Heart right ventricle (tissue), 16 donors: Measurements from ENCODE around the gene AMHR2. TPM values are rescaled to one million over a fixed set of nuclear protein-coding genes. Genes with fewer than 3 reads are reported as not detected.

ENCODE experiments used
- ATAC-seq, 8 donors: fragments of 200-7000 bp; cut with Tn5 transposase; one replicate each; pipeline ENCODE4 v1.9.1; 2020; ENCODE audit warnings: mild to moderate bottlenecking in 8 of 8, moderate library complexity in 8 of 8, moderate number of reproducible peaks in 1 of 8
- DNase-seq, 2 donors: peaks; one replicate each; pipeline ENCODE4 v3.0.0-alpha.2; 2020
- H3K27ac ChIP-seq, 10 donors: fragments of 200-600 bp; sonication (generic) in 2 of 10; one replicate each; pipeline versions ENCODE4 v1.5.0 to v1.8.0; 2020 to 2022; ENCODE audit warnings: mild to moderate bottlenecking in 3 of 10
- H3K27me3 ChIP-seq, 7 donors: fragments of 200-600 bp; one replicate each; pipeline ENCODE4 v1.8.0; 2021 to 2022; ENCODE audit warnings: mild to moderate bottlenecking in 2 of 7
- H3K36me3 ChIP-seq, 9 donors: fragments of 200-600 bp; sonication (generic) in 1 of 9; one replicate each; pipeline versions ENCODE4 v1.5.0 to v1.8.0; 2020 to 2022; ENCODE audit warnings: mild to moderate bottlenecking in 2 of 9
- H3K4me1 ChIP-seq, 9 donors: fragments of 200-600 bp; sonication (generic) in 1 of 9; one replicate each; pipeline versions ENCODE4 v1.5.0 to v1.8.0; 2020 to 2022; ENCODE audit warnings: mild to moderate bottlenecking in 4 of 9
- H3K4me3 ChIP-seq, 10 donors: fragments of 200-600 bp; sonication (generic) in 2 of 10; one replicate each; pipeline versions ENCODE4 v1.5.0 to v1.8.0; 2020 to 2022; ENCODE audit warnings: mild to moderate bottlenecking in 7 of 10, moderate library complexity in 2 of 10
- H3K9me3 ChIP-seq, 11 donors: fragments of 200-600 bp in 10 of 11; sonication (generic) in 2 of 11; one replicate each; pipeline versions ENCODE4 v1.5.0 to v1.8.0; 2013 to 2022; ENCODE audit warnings: mild to moderate bottlenecking in 2 of 11, control low read depth in 1 of 11, moderate library complexity in 1 of 11
- CTCF ChIP-seq, 9 donors: fragments of 200-600 bp; sonication (generic) in 2 of 9; IDR thresholded peaks; one replicate each; pipeline versions ENCODE4 v1.5.0 to v1.8.0; 2021 to 2022; ENCODE audit warnings: antibody characterized with exemption in 9 of 9, mild to moderate bottlenecking in 5 of 9, moderate library complexity in 1 of 9
- WGBS, 2 donors: extraction: QIAGEN DNeasy Blood & Tissue Kit; methylation state at CpG; one replicate each; pipeline ENCODE4 v1.1.7; 2013; ENCODE audit warnings: inconsistent platforms in 1 of 2; 5-methylcytosine and 5-hydroxymethylcytosine counted together
- intact Hi-C, 10 donors: fragments of 100-400 bp; cut with DNase I; formaldehyde crosslinking; loops; one replicate each; pipeline versions ENCODE4 v1.11.1 to v1.14.2; 2022
- polyA plus RNA-seq, 2 donors: library from polyadenylated mRNA; stranded (reverse); fragments of 200-250 nt; gene quantifications; one replicate each; pipeline ENCODE4 v1.2.3, GENCODE V29; 2013
- total RNA-seq, 10 donors: library from RNA; stranded (reverse); fragmentation: NEBNext Ultra II Directional in 3 of 10; extraction: Animal tissue kit (Norgen Biotek cat#: 25700) in 3 of 10; gene quantifications; one replicate each; pipeline versions ENCODE4 v1.2.1 to v1.2.4, GENCODE V29; 2021 to 2023
- donor health status: Arrhythmogenic right ventricular cardiomyopathy.
- donor health status: ischemic (EF 13 %, LVEDD 7.1; RV severe dilation, severe dysfunction).
- donor health status: healthy with polysubstance abuse.
- donor health status: DM: no; HTN: yes; CAD: no.
- donor health status: DM: no; HTN: no; CAD: no.
- donor health status: ischemic (EF 25% LVEDD 6.9; RV normal size, moderate dysfunction).
- donor health status: ischemic (EF 25% LVEDD 5.7; RV mildly dilated, moderate dysfunction).
- donor health status: healthy.
- donor health status: DM: yes; HTN: yes; CAD: no.
- donor health status: Ischemic cardiomyopathy.
- donor health status: ischemic (EF 35%, LVEDD 5.7; RV mildly dilated, moderate dysfunction).
- donor health status: nonischemic (EF 11% LVEDD 7.7; RV severe dilation, severe dysfunction).
- donor health status: DM: yes; HTN: yes; CAD: no.
- donor health status: PGD.
- donor health status: ischemic (EF 29% LVEDD 5.4; RV normal size, mild dysfunction).
- donor health status: nonischemic (EF 23%, LVEDD 6.1; RV moderate dilation, normal function).

AMHR2 gene
- total and polyA plus RNA-seq, 12 donors = 0.24 to 0.94 (median 0.64) TPM; not detected in 7

- no peak overlapping the region for H3K4me3 ChIP-seq
- H3K9me3 ChIP-seq = no peaks in the 10 kb centered on the region
- WGBS, 2 donors = 84 to 87% methylated on average over 11 of the region's 11 CpGs
- peaks cover 6 to 94% (median 68%) of the 10 kb centered on the region in 9 donors for H3K4me1 ChIP-seq
- H3K27me3 ChIP-seq = no peaks in the 10 kb centered on the region
- peak overlapping the region in 7 of 10 donors; percentile 17 to 57 (median 41) for H3K27ac ChIP-seq
- DNase-seq (no peak), ATAC-seq (no peak)
- intact Hi-C loops = no loop called here
- H3K36me3 ChIP-seq = peaks cover 22 to 100% (median 100%) of the 10 kb centered on the region in 9 donors
- TF ChIP-seq CTCF (IDR thresholded peaks at IDR 0.05) = no peak
Measured at GRCh38 chr12:53464685-53465418, 41.2 kb downstream of the AMHR2 start.

GRCh38 chr12:53465679-53466078 is 42.0 kb downstream of the AMHR2 start:
- intact Hi-C loops = no loop called here
- Histone ChIP-seq H3K27me3 (no peaks in the 10 kb centered on the region), H3K4me3 (no peak overlapping the region), H3K9me3 (no peaks in the 10 kb centered on the region), H3K4me1 (peaks cover 6 to 94% (median 61%) of the 10 kb centered on the region in 9 donors), H3K27ac (peak overlapping the region in 8 of 10 donors; percentile 3 to 57 (median 26)), H3K36me3 (peaks cover 16 to 100% (median 100%) of the 10 kb centered on the region in 9 donors)
- WGBS, 2 donors = 49 to 54% methylated on average over 2 of the region's 2 CpGs
- DNase-seq = no peak
- TF ChIP-seq CTCF (IDR thresholded peaks at IDR 0.05) = peak in 1 of 9 donors; percentile 12
- ATAC-seq = no peak

- peak in 3 of 8 donors; percentile 13 to 14 (median 14) for ATAC-seq
- Histone ChIP-seq H3K4me3 (no peak overlapping the region), H3K36me3 (peaks cover 11 to 100% (median 100%) of the 10 kb centered on the region in 9 donors), H3K27me3 (no peaks in the 10 kb centered on the region), H3K4me1 (peaks cover 4 to 92% (median 60%) of the 10 kb centered on the region in 9 donors), H3K9me3 (no peaks in the 10 kb centered on the region), H3K27ac (peak overlapping the region in 3 of 10 donors; percentile 26 to 57 (median 50))
- TF ChIP-seq CTCF (IDR thresholded peaks at IDR 0.05) = no peak
- intact Hi-C loops = no loop called here
- WGBS, 2 donors = 57 to 64% methylated on average over 4 of the region's 4 CpGs
- no peak for DNase-seq
Measured at GRCh38 chr12:53466640-53467039, 43.0 kb downstream of the AMHR2 start.

- WGBS, 2 donors = 59 to 61% methylated on average over 5 of the region's 5 CpGs
- TF ChIP-seq CTCF (IDR thresholded peaks at IDR 0.05) = no peak
- H3K4me3 ChIP-seq = no peak overlapping the region
- DNase-seq (no peak), ATAC-seq (peak in 1 of 8 donors; percentile 37)
- peaks cover 10 to 100% (median 98%) of the 10 kb centered on the region in 9 donors for H3K36me3 ChIP-seq
- peaks cover 3 to 92% (median 58%) of the 10 kb centered on the region in 9 donors for H3K4me1 ChIP-seq
- H3K9me3 ChIP-seq = no peaks in the 10 kb centered on the region
- H3K27me3 ChIP-seq = no peaks in the 10 kb centered on the region
- intact Hi-C loops = no loop called here
- H3K27ac ChIP-seq = peak overlapping the region in 2 of 10 donors; percentile 50 to 57
Measured at GRCh38 chr12:53467082-53467481, 43.4 kb downstream of the AMHR2 start.
